HepG2 (cell line): ENCODE measurements around the gene TULP3. TPM values are rescaled to one million over a fixed set of nuclear protein-coding genes. Genes with fewer than 3 reads are reported as not detected.

ENCODE experiments used
- E2F2 ChIP-seq: sonication (generic); formaldehyde crosslinking; IDR thresholded peaks from 2 replicates; pipeline ENCODE4 v1.4.0; 2020; ENCODE audit warnings: missing genetic modification reagents, borderline replicate concordance
- FOXO1 ChIP-seq: sonication (generic); formaldehyde crosslinking; IDR thresholded peaks from 2 replicates; pipeline ENCODE4 v1.4.0; 2020; ENCODE audit warnings: missing genetic modification reagents
- GATAD1 ChIP-seq: IDR thresholded peaks from 2 replicates; pipeline ENCODE4 v1.6.1; 2016; ENCODE audit warnings: missing genetic modification reagents, missing compliant biosample characterization
- MXD1 ChIP-seq: sonication (generic); formaldehyde crosslinking; IDR thresholded peaks from 2 replicates; pipeline ENCODE4 v1.4.0; 2020; ENCODE audit warnings: mild to moderate bottlenecking, missing genetic modification reagents
- PRDM10 ChIP-seq: sonication (generic); formaldehyde crosslinking; IDR thresholded peaks from 2 replicates; pipeline ENCODE4 v1.4.0; 2020; ENCODE audit warnings: low read depth, missing genetic modification reagents
- SRSF1 ChIP-seq: fragments of 200-400 bp; formaldehyde crosslinking; optimal IDR thresholded peaks from 2 replicates; pipeline ENCODE3; 2017; ENCODE audit warnings: mild to moderate bottlenecking, low read depth, low read length, moderate library complexity
- WIZ ChIP-seq: sonication (generic); formaldehyde crosslinking; IDR thresholded peaks from 2 replicates; pipeline ENCODE4 v1.5.1; 2020; ENCODE audit warnings: mild to moderate bottlenecking, missing genetic modification reagents
- ZHX1 ChIP-seq: sonication (generic); formaldehyde crosslinking; IDR thresholded peaks from 2 replicates; pipeline ENCODE4 v1.8.1; 2022; ENCODE audit warnings: low read depth, mild to moderate bottlenecking, missing genetic modification reagents
- ZNF335 ChIP-seq: sonication (generic); formaldehyde crosslinking; IDR thresholded peaks from 2 replicates; pipeline ENCODE4 v1.4.0; 2020; ENCODE audit warnings: missing genetic modification reagents
- ZNF672 ChIP-seq: sonication (generic); formaldehyde crosslinking; IDR thresholded peaks from 2 replicates; pipeline ENCODE4 v1.8.1; 2022; ENCODE audit warnings: missing genetic modification reagents
- ZNF75D ChIP-seq: sonication (generic); formaldehyde crosslinking; IDR thresholded peaks from 2 replicates; pipeline ENCODE4 v1.8.1; 2023; ENCODE audit warnings: missing genetic modification reagents, mild to moderate bottlenecking, borderline replicate concordance
- ZSCAN21 ChIP-seq: sonication (generic); formaldehyde crosslinking; IDR thresholded peaks from 2 replicates; pipeline ENCODE4 v1.8.0; 2022; ENCODE audit warnings: mild to moderate bottlenecking, missing genetic modification reagents, moderate library complexity, borderline replicate concordance
- polyA plus RNA-seq, 8 experiments: library from polyadenylated mRNA; depleted of rRNA in 3 of 8; stranded (reverse) in 7 of 8; unstranded in 1 of 8; fragments of >200 nt; fragmentation: Illumina TruSeq in 4 of 8; extraction: Trizol in 4 of 8; gene quantifications; 2 replicates each; pipeline versions ENCODE4 v1.2.1 to v1.2.3, GENCODE V29; 2011 to 2016; ENCODE audit warnings: low read depth in 4 of 8, missing spikeins in 1 of 8, mixed read lengths in 1 of 8; ENCODE audit not compliant: insufficient read depth in 1 of 8
- total RNA-seq, 5 experiments: library from RNA; depleted of rRNA; stranded (reverse); fragments of >200 nt; fragmentation: Illumina TruSeq; extraction: Trizol; gene quantifications; 2 replicates each; pipeline ENCODE4 v1.2.3, GENCODE V29; 2016; ENCODE audit warnings: low read depth in 1 of 5
- TF ChIP-seq, protein P1 (sequence below): sonication (generic); formaldehyde crosslinking; IDR thresholded peaks from 2 replicates; pipeline ENCODE4 v1.4.0; 2020; ENCODE audit warnings: missing genetic modification reagents
- TF ChIP-seq, protein P2 (sequence below): sonication (generic); formaldehyde crosslinking; IDR thresholded peaks from 2 replicates; pipeline ENCODE4 v1.5.0; 2020; ENCODE audit warnings: missing genetic modification reagents

Gene TULP3
- total and polyA plus RNA-seq, 2 of the 13 experiments (the other 11 are each of a cell fraction or from before 2014, with no cell fraction given) = 11.2 to 13.2 TPM

- TF ChIP-seq, protein P1, sequence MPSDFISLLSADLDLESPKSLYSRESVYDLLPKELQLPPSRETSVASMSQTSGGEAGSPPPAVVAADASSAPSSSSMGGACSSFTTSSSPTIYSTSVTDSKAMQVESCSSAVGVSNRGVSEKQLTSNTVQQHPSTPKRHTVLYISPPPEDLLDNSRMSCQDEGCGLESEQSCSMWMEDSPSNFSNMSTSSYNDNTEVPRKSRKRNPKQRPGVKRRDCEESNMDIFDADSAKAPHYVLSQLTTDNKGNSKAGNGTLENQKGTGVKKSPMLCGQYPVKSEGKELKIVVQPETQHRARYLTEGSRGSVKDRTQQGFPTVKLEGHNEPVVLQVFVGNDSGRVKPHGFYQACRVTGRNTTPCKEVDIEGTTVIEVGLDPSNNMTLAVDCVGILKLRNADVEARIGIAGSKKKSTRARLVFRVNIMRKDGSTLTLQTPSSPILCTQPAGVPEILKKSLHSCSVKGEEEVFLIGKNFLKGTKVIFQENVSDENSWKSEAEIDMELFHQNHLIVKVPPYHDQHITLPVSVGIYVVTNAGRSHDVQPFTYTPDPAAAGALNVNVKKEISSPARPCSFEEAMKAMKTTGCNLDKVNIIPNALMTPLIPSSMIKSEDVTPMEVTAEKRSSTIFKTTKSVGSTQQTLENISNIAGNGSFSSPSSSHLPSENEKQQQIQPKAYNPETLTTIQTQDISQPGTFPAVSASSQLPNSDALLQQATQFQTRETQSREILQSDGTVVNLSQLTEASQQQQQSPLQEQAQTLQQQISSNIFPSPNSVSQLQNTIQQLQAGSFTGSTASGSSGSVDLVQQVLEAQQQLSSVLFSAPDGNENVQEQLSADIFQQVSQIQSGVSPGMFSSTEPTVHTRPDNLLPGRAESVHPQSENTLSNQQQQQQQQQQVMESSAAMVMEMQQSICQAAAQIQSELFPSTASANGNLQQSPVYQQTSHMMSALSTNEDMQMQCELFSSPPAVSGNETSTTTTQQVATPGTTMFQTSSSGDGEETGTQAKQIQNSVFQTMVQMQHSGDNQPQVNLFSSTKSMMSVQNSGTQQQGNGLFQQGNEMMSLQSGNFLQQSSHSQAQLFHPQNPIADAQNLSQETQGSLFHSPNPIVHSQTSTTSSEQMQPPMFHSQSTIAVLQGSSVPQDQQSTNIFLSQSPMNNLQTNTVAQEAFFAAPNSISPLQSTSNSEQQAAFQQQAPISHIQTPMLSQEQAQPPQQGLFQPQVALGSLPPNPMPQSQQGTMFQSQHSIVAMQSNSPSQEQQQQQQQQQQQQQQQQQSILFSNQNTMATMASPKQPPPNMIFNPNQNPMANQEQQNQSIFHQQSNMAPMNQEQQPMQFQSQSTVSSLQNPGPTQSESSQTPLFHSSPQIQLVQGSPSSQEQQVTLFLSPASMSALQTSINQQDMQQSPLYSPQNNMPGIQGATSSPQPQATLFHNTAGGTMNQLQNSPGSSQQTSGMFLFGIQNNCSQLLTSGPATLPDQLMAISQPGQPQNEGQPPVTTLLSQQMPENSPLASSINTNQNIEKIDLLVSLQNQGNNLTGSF (CRISPR knock-in tag) = no peak
- 0 out of 2 replicates have a peak, but pooled peaks have one; percentile 13 for TF ChIP-seq PRDM10 (CRISPR knock-in tag)
- TF ChIP-seq GATAD1 = peak; percentile 31; the same call in 1 of the 2 replicates
- no peak for TF ChIP-seq SRSF1
- TF ChIP-seq WIZ (CRISPR knock-in tag) = no peak
- TF ChIP-seq MXD1 (CRISPR knock-in tag) = no peak
- TF ChIP-seq ZNF75D (CRISPR knock-in tag) = no peak
- TF ChIP-seq ZNF335 (CRISPR knock-in tag) = peak; percentile 76; the same call in 1 of the 2 replicates
- TF ChIP-seq ZSCAN21 (CRISPR knock-in tag) = no peak
- TF ChIP-seq FOXO1 = peak; percentile 62; the same call in 1 of the 2 replicates
- TF ChIP-seq, protein P2, sequence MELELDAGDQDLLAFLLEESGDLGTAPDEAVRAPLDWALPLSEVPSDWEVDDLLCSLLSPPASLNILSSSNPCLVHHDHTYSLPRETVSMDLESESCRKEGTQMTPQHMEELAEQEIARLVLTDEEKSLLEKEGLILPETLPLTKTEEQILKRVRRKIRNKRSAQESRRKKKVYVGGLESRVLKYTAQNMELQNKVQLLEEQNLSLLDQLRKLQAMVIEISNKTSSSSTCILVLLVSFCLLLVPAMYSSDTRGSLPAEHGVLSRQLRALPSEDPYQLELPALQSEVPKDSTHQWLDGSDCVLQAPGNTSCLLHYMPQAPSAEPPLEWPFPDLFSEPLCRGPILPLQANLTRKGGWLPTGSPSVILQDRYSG (CRISPR knock-in tag) = no peak
- no peak for TF ChIP-seq E2F2
- TF ChIP-seq ZNF672 (CRISPR knock-in tag) = no peak
- no peak for TF ChIP-seq ZHX1 (CRISPR knock-in tag)
These were observed 72.6 kb downstream of the TULP3 start (continued) for GRCh38 chr12:2963154-2963759.
